ENCODE measurements around the gene UBC.
"Not testable (repeated sequence)": the region's sequence is repeated elsewhere in the genome, so short reads cannot be mapped to it uniquely, and the experiment has no call there.

The UBC gene

GRCh38 chr12:124914392-124915238 is at the start of gene UBC:
TSS of gene UBC (minus strand) at chr12:124914650. CDS start at chr12:124913771, 879 bp downstream.
- DNase-seq = peak; percentile 88 to 93

GRCh38 chr12:124963211-124963610 is 48.8 kb upstream of the UBC start:
- no peak for DNase-seq

DNA sequence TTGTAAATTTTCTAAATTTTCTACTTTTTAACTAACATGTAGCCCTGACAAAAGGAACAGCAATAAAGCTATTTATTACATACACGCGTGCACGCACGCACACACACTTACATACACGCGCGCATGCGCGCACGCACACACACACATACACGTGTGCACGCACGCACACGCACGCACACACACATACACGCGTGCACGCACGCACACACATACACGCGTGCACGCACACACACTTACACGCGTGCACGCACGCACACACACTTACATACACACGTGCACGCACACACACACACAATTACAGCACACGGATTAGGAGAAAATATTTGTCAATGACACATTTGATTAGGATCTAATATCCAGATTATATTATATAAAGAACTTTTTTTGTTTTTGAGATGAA is 46.6 kb upstream of the UBC start:
- DNase-seq = no peak

DNA sequence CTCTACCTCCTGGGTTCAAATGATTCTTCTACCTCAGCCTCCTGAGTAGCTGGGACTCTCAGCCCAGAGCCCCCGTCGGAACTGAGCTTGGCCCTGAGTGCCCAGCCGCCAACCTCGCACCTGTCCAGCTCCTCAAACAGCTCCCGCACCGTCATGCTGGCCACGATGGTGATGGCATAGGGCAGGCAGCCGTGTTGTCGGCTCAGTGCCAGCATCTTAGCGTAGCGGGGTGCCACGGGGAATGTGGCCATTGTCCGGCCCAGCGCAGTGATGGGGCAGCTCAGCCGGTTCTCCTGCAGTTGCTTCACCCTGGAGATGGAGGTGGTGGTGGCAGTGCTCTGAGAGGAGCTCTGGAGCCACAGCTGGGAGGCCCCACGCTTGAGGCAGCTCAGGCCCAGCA is 42.1 kb upstream of the UBC start:
- no peak for DNase-seq

DNA sequence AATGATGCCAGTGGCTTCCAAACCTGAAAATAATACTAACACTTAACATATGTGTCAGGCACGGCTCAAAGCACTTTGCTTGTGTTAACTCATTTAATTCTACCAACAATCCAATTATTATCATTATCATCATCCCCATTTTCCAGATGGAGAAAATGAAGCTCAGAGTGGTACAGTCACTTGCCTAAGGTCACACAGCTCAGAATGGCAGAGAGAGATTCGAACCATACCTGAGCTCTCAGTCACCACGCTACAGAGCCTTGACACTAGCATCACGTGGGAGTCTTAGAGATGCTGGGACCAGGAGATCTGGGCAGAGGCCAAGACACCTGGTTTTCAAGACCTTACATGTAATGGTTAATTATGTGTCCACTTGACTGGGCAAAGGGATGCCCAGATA is 40.3 kb upstream of the UBC start:
- no peak for DNase-seq

GRCh38 chr12:124953689-124954405 is 39.4 kb upstream of the UBC start:
- no peak for DNase-seq

- DNase-seq = no peak
Measured at GRCh38 chr12:124952801-124953200, 38.4 kb upstream of the UBC start.

DNA sequence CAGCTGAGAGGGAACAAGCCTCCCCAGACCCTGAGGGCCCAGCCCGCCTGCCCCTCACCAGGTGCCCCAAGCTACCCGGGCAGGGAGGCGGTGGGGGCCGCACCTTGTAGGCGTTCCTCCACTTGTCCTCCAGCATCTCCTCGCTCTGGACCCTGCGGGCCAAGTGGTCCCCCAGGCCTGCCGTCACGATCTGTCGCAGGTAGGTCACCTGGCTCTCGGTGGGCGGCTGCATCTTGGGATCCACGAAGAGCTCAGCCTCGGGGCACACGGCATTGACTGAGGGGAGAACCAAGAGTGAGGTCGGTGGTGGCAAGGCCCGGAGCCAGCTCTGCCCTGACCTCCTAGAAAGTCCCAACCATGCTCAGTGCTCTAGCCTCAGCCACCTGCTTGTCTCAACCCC is 37.8 kb upstream of the UBC start:
- DNase-seq = no peak

DNA sequence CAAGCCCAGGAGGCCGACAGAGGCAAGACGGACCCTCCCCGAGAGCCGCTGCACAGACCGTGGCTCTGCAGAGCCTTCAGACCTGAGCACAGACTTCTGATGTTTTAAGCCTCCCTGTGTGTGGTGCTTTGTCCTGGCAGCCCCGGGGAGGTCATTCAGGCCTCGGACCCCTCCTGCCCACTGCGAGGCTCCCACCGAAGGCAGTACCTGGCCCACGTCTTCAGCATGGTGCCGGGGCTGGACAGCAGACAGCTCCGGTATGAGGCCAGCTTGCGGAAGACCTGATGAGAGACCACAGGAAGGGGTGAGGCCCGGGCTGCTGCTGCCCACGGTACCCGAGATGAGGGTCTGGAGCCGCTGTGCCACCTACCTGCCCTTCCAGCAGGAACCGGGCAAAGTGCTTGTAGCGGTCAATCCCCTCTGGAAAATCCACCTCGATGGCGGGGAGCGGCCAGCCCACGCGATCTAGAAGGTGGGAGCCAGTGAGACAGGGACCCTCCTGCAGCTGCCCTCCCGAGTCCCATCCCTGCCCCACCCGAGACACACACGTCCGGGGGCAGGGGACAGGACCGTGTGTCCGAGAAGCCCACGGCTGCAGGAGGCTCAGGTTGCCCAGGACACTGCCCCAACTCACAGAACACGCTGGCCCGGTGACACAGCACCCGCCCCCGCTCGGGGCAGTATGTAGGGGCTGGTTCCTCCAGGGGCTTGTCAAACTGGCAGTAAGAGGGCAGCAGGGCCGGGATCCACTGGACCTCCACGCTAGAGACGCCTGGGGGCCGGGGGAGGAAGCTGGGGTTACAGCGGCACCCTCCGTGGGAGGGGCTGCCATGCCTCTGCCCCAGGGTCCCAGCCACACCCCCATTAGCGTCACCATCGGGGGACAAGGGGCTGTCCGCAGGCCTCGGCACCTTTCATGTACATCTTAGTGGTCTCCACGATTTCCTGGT is 35.6 kb upstream of the UBC start:
- no peak for DNase-seq

GRCh38 chr12:124949066-124949465 is 34.6 kb upstream of the UBC start:
- DNase-seq = no peak

GRCh38 chr12:124947561-124948398 is 33.3 kb upstream of the UBC start:
- DNase-seq = no peak

DNA sequence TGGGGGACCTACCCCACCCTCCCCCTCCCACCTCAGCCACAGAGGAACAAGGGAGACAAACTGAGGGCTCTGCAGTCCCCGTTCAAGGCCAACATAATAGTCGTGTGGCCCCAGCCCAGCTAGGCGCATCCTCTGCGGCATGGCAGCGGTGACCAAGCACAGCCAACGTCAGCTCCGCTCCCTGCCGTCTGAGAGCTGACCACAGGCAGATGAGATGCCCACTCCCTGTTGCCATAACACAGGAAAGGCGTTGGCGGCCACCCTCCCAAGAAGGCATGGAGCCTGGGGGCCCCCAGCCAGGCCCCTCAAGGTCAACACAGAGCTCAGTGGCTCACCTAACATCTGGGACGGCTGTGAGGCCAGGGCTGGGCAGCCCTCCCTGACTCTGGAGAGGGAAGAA is 32.6 kb upstream of the UBC start:
- no peak for DNase-seq

DNA sequence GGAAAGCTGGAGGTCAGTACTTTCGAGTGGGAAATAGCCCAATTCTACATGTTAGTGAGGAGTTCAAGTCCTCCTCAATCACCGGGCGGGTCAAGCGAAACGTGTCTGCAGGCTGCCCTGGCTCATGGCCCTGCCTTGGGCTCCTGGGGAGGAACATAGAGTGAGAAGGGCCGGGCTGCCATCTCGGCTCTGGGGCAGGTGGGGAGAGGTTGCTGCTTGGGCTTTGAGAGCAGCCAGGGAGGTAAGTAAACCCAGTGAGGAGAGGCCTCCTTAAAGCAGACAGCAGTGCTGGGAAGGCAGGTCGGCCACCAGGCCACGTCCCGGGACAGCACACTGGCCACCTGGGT is 32.0 kb upstream of the UBC start:
- DNase-seq = no peak

GRCh38 chr12:124941170-124941527 is 26.7 kb upstream of the UBC start:
- no peak for DNase-seq

- DNase-seq = peak; percentile 80 to 82
Measured at GRCh38 chr12:124940393-124941169, 26.1 kb upstream of the UBC start.

DNA sequence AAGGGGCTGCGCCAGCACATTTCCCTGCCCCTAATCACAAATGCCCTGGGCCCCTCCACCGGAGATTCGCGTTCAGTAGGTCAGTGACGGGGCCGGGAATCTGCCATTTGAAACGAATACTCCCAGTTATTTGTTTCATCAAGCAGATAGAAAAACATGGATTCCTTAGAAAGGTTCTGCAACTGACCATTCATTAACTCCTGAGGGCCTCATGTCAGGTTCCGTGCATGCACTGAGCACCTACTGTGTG is 25.6 kb upstream of the UBC start:
- DNase-seq = no peak

DNA sequence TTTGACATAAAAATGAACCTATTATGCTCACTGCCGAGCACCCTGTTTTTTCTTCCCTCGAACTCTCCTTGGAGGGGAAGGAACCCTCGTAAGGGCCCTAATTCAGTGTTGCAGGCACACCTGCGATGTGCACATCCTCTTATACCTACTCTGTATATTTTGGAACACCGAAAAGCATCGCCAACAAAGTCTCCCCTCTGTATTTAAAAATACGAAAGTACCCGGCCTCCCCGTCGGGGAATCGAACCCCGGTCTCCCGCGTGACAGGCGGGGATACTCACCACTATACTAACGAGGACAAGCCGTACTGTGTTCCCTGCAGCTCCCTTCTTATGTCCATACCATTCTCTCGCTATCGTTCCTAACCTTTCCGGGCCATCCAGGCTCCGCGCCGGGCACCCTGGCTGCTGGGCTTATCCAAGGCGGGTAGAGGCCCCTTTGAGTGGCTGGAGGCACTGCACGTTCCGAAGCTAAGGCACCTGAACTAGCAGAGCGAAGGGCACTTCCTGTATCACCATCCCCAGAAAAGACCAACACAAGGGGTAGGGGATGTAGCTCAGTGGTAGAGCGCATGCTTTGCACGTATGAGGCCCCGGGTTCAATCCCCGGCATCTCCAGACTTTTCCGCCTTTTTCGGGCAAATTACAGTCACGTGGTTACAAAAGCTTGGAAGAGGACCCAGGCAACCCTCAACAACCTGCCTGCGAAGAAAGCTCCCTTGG is 25.1 kb upstream of the UBC start:
- DNase-seq = peak; percentile 87 to 92

DNA sequence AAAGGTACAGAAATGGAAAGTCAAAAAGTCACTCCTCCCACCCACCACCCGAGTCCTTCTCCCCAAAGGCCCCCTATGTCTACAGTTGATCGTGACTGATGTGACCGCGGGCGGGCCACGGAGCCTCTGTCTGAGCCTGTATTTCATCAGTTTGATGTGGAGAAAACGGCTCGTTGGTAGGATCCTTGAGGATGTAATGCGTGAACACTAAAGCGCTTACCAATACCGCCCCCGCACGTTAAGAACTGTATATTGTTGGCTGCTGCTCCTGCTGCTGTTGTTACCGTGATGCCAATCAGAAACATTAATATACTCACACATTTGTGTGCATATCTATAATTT is 24.6 kb upstream of the UBC start:
- peak; percentile 69 to 77 for DNase-seq

DNA sequence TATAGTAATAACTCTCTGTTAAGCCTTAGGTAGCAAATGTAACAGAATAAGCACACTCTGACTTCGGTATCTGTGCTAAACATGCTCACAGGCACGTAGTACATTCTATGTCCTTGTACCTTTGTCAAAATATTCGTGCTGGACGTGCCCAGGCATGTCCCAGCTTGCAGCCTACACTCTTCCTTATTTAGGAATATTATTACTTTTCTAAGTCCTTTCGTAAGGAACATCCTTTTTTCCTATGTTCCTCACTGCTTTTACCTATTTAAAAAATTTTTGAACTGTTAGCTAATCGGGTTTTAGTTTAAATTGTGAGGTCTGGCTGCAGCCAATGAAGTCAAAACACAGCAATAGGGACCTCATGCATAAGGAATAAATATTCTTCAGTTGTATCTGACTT is 24.1 kb upstream of the UBC start:
- no peak for DNase-seq

DNA sequence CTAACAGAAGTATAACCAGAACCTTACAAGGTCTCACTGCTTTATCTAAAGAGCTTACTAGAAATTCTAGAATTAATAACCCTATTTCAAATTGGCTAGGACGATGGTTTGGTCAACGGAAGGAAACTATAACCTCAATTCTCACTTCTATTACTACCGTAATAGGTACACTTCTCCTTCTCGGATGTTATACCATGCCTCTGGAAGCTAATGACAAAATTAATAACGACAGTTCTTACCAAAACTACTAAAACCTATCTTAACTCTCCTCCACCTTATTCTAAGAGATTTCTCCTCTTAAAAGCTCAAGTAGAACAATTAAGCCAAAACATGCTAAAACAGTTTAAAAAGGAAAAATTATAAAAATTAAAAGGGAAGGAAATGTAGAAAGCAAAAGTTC is 23.7 kb upstream of the UBC start:
- DNase-seq = no peak

GRCh38 chr12:124931528-124931927 is 17.1 kb upstream of the UBC start:
- not testable (repeated sequence) for DNase-seq

Measured in CD4-positive, alpha-beta T cell treated with Interleukin-1 beta for 1 hour (primary cell).